ENCODE measurements around the gene ABCA12. TPM values are rescaled to one million over a fixed set of nuclear protein-coding genes. Genes with fewer than 3 reads are reported as not detected.

The ABCA12 gene
- total RNA-seq, 3 donors from 2014 or later = 3.6 to 4.0 TPM; not detected in 1

- Histone ChIP-seq H3K36me3 (no peaks in the 10 kb centered on the region), H3K27ac (no peak overlapping the region), H3K9me3 (no peaks in the 10 kb centered on the region), H3K4me1 (no peaks in the 10 kb centered on the region), H3K27me3 (no peaks in the 10 kb centered on the region), H3K4me3 (no peak overlapping the region)
- TF ChIP-seq POLR2A (IDR thresholded peaks at IDR 0.05) = no peak
- no peak for TF ChIP-seq POLR2AphosphoS5 (IDR thresholded peaks at IDR 0.05)
- no peak for TF ChIP-seq CTCF (IDR thresholded peaks at IDR 0.05)
- intact Hi-C loops (cut with DNase I; ENCODE audit: low total_unique reads) = no loop called here
- no peak for DNase-seq (ENCODE audit: low spot score in 2 of 2)
Observed at GRCh38 chr2:215068399-215068798, 70.0 kb downstream of the ABCA12 start.

- Histone ChIP-seq H3K4me1 (no peaks in the 10 kb centered on the region), H3K36me3 (no peaks in the 10 kb centered on the region), H3K4me3 (no peak overlapping the region), H3K27ac (no peak overlapping the region), H3K9me3 (no peaks in the 10 kb centered on the region), H3K27me3 (no peaks in the 10 kb centered on the region)
- TF ChIP-seq CTCF (IDR thresholded peaks at IDR 0.05) = no peak
- no peak for TF ChIP-seq POLR2AphosphoS5 (IDR thresholded peaks at IDR 0.05)
- no peak for TF ChIP-seq POLR2A (IDR thresholded peaks at IDR 0.05)
- intact Hi-C loops (cut with DNase I; ENCODE audit: low total_unique reads) = no loop called here
- DNase-seq (ENCODE audit: low spot score in 2 of 2) = no peak
Observed at GRCh38 chr2:215066124-215066523, 72.3 kb downstream of the ABCA12 start.

GRCh38 chr2:215063526-215063925 is 74.9 kb downstream of the ABCA12 start:
- intact Hi-C loops (cut with DNase I; ENCODE audit: low total_unique reads) = no loop called here
- Histone ChIP-seq H3K4me3 (no peak overlapping the region), H3K4me1 (no peaks in the 10 kb centered on the region), H3K27me3 (no peaks in the 10 kb centered on the region), H3K27ac (no peak overlapping the region), H3K36me3 (no peaks in the 10 kb centered on the region), H3K9me3 (no peaks in the 10 kb centered on the region)
- TF ChIP-seq POLR2AphosphoS5 (IDR thresholded peaks at IDR 0.05) = no peak
- TF ChIP-seq POLR2A (IDR thresholded peaks at IDR 0.05) = no peak
- no peak for TF ChIP-seq CTCF (IDR thresholded peaks at IDR 0.05)
- DNase-seq (ENCODE audit: low spot score in 2 of 2) = no peak

- H3K4me3 ChIP-seq = no peak overlapping the region
- no peaks in the 10 kb centered on the region for H3K9me3 ChIP-seq
- no peaks in the 10 kb centered on the region for H3K4me1 ChIP-seq
- no peak overlapping the region for H3K27ac ChIP-seq
- H3K36me3 ChIP-seq = no peaks in the 10 kb centered on the region
- intact Hi-C loops (cut with DNase I; ENCODE audit: low total_unique reads) = no loop called here
- DNase-seq (ENCODE audit: low spot score in 2 of 2) = no peak
- TF ChIP-seq CTCF (IDR thresholded peaks at IDR 0.05) (no peak), POLR2A (IDR thresholded peaks at IDR 0.05) (no peak), POLR2AphosphoS5 (IDR thresholded peaks at IDR 0.05) (no peak)
- no peaks in the 10 kb centered on the region for H3K27me3 ChIP-seq
Observed at GRCh38 chr2:215060861-215061536, 77.4 kb downstream of the ABCA12 start.

GRCh38 chr2:215059724-215060123 is 78.7 kb downstream of the ABCA12 start:
- Histone ChIP-seq H3K36me3 (no peaks in the 10 kb centered on the region), H3K9me3 (no peaks in the 10 kb centered on the region), H3K27ac (no peak overlapping the region), H3K27me3 (no peaks in the 10 kb centered on the region), H3K4me1 (no peaks in the 10 kb centered on the region), H3K4me3 (no peak overlapping the region)
- intact Hi-C loops (cut with DNase I; ENCODE audit: low total_unique reads) = no loop called here
- TF ChIP-seq POLR2A (IDR thresholded peaks at IDR 0.05) (no peak), POLR2AphosphoS5 (IDR thresholded peaks at IDR 0.05) (no peak), CTCF (IDR thresholded peaks at IDR 0.05) (no peak)
- no peak for DNase-seq (ENCODE audit: low spot score in 2 of 2)
